ENCODE data around the gene MEST.

DNA sequence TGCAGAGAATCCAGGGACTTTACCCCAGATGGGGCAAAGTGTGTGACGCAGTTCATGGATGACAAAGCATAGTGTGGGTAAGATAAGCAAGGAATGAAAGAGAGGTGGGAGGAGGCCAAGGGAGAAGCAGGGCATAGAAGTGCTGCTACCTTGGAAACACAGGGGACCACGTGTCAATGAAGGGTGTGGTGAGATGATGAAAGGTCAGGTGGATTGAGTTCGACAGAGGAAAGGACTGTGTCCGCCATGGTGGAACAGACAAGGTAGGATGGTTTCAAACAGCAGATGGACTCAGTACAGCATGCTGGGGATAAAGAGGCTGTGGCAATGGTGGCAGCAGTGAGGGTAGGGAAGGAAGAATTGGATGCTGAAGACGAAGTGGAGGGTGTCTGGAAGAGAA, 32.7 kb downstream of the MEST start:
- no peak for TF ChIP-seq POLR2AphosphoS5 (IDR thresholded peaks at IDR 0.05; ENCODE audit: low read depth, low read length)
- TF ChIP-seq POLR2A (IDR thresholded peaks at IDR 0.05; ENCODE audit: low read depth, low read length): no peak
- TF ChIP-seq POU2F2 (IDR thresholded peaks at IDR 0.05; ENCODE audit: low read depth, low read length): no peak
- no peak for TF ChIP-seq SPI1 (IDR thresholded peaks at IDR 0.05; ENCODE audit: low read depth, low read length)
- no peak for TF ChIP-seq TAF1 (IDR thresholded peaks at IDR 0.05; ENCODE audit: low read depth, low read length)
- TF ChIP-seq PAX5 (IDR thresholded peaks at IDR 0.05; ENCODE audit: insufficient read depth, low read length, severe bottlenecking): no peak

Data from GM12891 (cell line).